ENCODE results near the gene CDH12.

CDH12 gene

DNA sequence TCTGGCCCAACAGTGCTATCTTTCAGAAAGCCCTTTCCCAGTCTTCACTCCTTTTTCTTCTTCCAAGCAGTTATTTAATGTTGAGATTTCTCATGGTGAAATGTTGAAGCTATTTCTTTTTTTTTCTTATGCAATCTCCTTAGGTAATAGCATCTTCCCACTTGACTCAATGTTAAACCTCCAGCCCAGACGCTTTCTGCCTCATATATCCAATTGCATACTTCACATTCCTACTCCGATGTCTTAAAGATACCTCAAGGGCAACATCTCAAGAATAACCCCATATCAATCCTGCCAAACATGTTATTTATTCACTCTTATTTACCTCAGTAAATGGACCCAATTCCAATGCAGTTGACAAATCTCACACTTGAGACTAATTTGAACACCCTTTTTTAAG is 187.3 kb downstream of the CDH12 start:
- DNase-seq (ENCODE audit: insufficient read length, low spot score) (no peak), FAIRE-seq (no peak)
- TF ChIP-seq, protein P1, sequence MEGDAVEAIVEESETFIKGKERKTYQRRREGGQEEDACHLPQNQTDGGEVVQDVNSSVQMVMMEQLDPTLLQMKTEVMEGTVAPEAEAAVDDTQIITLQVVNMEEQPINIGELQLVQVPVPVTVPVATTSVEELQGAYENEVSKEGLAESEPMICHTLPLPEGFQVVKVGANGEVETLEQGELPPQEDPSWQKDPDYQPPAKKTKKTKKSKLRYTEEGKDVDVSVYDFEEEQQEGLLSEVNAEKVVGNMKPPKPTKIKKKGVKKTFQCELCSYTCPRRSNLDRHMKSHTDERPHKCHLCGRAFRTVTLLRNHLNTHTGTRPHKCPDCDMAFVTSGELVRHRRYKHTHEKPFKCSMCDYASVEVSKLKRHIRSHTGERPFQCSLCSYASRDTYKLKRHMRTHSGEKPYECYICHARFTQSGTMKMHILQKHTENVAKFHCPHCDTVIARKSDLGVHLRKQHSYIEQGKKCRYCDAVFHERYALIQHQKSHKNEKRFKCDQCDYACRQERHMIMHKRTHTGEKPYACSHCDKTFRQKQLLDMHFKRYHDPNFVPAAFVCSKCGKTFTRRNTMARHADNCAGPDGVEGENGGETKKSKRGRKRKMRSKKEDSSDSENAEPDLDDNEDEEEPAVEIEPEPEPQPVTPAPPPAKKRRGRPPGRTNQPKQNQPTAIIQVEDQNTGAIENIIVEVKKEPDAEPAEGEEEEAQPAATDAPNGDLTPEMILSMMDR (IDR thresholded peaks at IDR 0.05; ENCODE audit: insufficient read depth, missing control alignments): no peak

DNA sequence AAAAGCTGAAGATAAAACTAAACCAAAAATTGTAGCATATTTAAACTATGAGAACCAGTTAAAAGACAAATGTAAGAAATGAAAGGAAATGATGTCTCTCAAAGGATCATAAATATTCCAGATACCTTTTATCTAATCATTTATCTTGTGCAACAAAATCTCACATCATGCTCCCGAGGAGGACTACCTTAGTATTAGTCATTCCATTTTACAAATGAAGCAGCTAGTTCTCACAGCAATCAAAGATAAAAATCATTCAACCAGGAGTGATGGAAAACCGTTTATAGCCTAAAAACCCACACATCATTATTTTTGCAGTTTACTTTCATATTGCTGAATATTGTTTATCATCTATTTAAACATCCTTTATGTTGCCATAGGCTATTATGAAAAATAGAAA is 190.0 kb downstream of the CDH12 start:
- TF ChIP-seq, protein P1 (IDR thresholded peaks at IDR 0.05; ENCODE audit: insufficient read depth, missing control alignments): no peak
- no peak for DNase-seq (ENCODE audit: insufficient read length, low spot score)
- no peak for FAIRE-seq

DNA sequence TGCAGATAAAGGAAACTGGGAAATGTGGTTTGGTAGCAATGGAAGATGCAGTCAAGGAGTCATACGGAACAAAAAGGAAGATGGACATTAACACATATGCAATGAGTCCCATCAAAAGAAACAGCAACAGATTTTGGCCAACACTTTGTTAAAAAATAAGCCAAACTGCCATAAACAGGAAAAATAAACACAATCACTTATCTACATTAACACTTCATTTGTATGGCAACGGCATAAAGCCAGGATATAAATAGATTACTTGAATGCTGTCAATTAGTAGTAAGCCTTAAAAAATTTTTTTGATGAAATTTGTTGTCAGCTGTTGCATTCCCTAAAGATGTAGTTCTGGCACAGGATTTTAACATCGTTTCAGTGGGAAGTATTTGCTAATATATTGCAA is 190.8 kb downstream of the CDH12 start:
- DNase-seq (ENCODE audit: insufficient read length, low spot score) (no peak), FAIRE-seq (no peak)
- TF ChIP-seq, protein P1 (IDR thresholded peaks at IDR 0.05; ENCODE audit: insufficient read depth, missing control alignments): no peak

DNA sequence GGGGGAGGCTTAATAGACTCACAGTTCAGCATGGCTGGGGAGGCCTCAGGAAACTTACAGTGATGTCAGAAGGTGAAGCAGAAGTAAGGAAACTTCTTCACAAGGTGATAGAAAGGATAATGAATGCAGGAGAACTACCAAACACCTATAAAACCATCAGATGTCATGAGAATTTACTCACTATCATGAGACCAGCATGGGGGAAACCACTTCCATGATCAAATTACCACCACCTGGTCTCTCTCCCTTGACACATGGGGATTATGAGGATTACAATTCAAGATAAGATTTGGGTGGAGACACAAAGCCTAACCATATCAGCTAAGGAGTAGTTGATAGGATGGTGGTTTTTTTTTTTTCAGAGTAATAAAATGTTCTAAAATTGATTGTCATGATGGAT is 201.8 kb downstream of the CDH12 start:
- TF ChIP-seq, protein P1 (IDR thresholded peaks at IDR 0.05; ENCODE audit: insufficient read depth, missing control alignments): no peak
- FAIRE-seq: peak; percentile 88
- no peak for DNase-seq (ENCODE audit: insufficient read length, low spot score)

DNA sequence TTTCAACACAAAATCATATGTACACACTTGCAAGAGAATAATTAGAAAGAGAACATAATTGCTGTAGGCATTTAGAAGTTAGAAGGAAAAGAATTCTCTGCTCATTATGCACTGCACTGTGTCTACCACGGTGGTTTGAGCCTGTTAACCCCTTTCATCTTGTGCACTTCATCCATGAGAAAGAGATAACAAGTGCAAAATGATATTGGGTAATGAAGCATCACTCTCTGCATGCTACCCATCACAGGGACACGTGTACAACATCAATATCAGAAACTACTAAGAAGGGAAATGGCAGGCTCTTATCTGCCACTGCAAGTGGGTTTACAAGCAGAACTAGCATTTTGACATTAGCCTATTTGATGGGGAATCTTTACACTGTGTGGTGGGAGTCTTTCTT is 202.6 kb downstream of the CDH12 start:
- DNase-seq (ENCODE audit: insufficient read length, low spot score) (no peak), FAIRE-seq (no peak)
- TF ChIP-seq, protein P1 (IDR thresholded peaks at IDR 0.05; ENCODE audit: insufficient read depth, missing control alignments): no peak

DNA sequence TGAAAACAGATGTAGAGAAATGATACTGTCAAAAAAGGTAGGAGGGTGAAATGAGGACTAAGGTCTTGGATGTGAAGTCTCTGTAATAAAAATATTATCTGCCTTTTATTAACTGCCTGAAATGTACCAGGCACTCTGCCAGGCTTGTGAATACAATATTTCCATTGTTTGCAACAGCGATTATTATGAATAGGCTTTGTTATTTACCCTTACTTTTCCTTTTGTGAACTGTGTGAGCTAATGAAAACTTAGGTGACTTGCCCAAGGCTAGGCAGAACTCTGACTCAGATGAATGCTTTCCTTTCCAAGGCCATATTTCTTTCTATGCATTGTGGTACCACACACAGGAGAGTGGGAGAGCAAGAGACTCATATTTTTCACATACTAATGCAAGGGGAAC is 204.1 kb downstream of the CDH12 start:
- DNase-seq (ENCODE audit: insufficient read length, low spot score) (no peak), FAIRE-seq (no peak)
- TF ChIP-seq, protein P1 (IDR thresholded peaks at IDR 0.05; ENCODE audit: insufficient read depth, missing control alignments): no peak

DNA sequence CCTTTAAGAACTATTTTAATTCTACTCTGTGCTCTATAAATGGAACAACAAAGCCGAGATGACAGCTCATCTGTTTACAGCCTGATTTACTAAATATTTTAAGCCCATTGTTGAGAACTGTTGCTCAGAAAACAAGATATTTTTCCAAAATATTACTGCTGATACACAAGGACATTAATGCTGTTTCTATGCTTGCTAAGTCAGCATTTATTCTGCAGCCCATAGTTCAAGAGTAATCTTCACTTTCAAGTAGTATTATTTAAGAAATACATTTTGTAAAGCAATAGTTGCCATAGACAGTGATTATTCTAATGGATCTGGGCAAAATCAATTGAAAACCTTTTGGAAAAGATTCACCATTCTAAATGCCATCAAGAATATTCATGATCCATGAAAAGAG is 208.3 kb downstream of the CDH12 start:
- DNase-seq (ENCODE audit: insufficient read length, low spot score) (no peak), FAIRE-seq (no peak)
- TF ChIP-seq, protein P1 (IDR thresholded peaks at IDR 0.05; ENCODE audit: insufficient read depth, missing control alignments): no peak

Data from D721Med (cell line).